ENCODE results near the gene CAMK2A.

DNA sequence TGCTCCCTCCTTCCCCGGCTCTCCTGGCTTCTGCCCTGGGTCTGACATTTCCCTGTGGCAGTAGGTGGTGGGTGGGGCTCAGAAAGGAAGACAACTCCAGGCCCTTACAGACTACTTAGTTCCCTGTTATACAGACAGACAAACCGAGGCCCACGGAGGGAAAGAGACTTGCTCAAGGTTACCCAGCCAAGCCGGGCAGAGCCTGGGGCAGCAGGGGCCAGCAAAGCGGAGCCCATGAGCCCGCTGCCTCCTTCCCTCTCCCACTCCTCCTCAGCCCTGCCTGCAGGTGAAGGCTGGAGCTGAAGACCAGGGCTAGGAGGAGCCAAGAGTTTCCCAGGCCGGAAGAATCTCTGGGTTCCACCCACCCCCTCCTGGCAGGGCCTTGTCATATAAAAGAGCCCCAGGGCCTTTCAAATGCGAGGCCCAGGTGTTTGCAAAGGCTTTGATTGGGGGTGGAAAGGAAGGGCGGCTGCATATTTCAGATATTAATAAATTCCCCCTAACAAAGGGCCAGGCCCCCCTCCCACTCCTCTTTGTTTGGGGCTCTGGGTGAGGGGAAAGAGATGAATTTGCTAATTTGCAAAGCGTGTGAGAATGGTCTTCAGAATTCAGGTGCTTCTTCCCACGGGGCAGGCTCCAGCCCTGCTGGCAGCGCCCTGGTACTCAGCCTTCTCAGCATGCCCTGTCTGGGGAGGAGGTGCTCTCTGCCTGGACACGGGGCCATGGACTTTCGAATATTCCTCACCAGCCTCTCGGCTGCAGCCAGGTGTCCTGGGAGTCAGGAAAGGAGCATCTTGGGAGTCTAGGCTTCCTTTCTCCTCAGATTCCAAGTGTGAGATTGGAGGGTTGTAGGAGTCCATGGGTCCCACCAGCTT is 78.2 kb downstream of the CAMK2A start:
- TF ChIP-seq, protein P1, sequence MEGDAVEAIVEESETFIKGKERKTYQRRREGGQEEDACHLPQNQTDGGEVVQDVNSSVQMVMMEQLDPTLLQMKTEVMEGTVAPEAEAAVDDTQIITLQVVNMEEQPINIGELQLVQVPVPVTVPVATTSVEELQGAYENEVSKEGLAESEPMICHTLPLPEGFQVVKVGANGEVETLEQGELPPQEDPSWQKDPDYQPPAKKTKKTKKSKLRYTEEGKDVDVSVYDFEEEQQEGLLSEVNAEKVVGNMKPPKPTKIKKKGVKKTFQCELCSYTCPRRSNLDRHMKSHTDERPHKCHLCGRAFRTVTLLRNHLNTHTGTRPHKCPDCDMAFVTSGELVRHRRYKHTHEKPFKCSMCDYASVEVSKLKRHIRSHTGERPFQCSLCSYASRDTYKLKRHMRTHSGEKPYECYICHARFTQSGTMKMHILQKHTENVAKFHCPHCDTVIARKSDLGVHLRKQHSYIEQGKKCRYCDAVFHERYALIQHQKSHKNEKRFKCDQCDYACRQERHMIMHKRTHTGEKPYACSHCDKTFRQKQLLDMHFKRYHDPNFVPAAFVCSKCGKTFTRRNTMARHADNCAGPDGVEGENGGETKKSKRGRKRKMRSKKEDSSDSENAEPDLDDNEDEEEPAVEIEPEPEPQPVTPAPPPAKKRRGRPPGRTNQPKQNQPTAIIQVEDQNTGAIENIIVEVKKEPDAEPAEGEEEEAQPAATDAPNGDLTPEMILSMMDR (IDR thresholded peaks at IDR 0.05), result no peak
- no peak for TF ChIP-seq POLR2A (IDR thresholded peaks at IDR 0.05)

All from upper lobe of left lung (tissue), 4 donors.